ENCODE results near the gene SVIL.

- no peak for TF ChIP-seq CTCF (IDR thresholded peaks at IDR 0.05)
- TF ChIP-seq EZH2 (IDR thresholded peaks at IDR 0.05): no peak
- no peak for TF ChIP-seq EZH2phosphoT487 (IDR thresholded peaks at IDR 0.05)
Measured at GRCh38 chr10:29414501-29414900, 220.3 kb downstream of the SVIL start.
